Measurements from ENCODE around the gene KIF5C.
A peak's percentile ranks its signal among the peaks of the same experiment; 100 is the strongest.

The KIF5C gene

DNA sequence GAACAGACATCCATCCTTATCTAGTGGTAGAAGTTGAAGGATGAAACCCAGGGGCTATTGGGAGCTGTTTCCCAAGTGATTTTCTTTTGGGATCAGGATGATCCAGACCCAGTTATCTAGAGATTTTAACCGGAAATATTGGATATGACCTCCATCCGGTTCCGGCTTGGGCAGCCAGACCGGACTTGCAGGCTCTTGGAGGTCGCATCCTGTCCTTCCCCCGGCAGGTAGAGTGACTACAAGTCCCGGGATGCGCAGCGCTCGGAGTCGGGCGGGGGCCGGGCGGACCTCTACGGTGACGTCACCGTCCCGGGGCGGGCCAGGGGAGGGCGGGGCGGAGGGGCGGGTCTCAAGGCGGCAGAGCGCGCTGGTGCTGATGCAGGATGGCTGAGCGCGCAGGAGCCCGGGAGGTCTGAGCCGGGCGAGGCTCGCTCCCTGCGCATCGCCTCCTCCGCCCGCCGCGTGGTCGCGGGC is at the start of gene KIF5C:
TSS of gene KIF5C (plus strand) at position 360 of the 474 bp plus-strand sequence. CDS start 391 bp downstream, outside the sequence.
- TF ChIP-seq, protein P1, sequence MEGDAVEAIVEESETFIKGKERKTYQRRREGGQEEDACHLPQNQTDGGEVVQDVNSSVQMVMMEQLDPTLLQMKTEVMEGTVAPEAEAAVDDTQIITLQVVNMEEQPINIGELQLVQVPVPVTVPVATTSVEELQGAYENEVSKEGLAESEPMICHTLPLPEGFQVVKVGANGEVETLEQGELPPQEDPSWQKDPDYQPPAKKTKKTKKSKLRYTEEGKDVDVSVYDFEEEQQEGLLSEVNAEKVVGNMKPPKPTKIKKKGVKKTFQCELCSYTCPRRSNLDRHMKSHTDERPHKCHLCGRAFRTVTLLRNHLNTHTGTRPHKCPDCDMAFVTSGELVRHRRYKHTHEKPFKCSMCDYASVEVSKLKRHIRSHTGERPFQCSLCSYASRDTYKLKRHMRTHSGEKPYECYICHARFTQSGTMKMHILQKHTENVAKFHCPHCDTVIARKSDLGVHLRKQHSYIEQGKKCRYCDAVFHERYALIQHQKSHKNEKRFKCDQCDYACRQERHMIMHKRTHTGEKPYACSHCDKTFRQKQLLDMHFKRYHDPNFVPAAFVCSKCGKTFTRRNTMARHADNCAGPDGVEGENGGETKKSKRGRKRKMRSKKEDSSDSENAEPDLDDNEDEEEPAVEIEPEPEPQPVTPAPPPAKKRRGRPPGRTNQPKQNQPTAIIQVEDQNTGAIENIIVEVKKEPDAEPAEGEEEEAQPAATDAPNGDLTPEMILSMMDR (IDR thresholded peaks at IDR 0.05; ENCODE audit: low read depth, low read length): no peak
- DNase-seq (ENCODE audit: extremely low read depth, low read depth): peak; percentile 34

- no peak for DNase-seq (ENCODE audit: extremely low read depth, low read depth)
- TF ChIP-seq, protein P1 (IDR thresholded peaks at IDR 0.05; ENCODE audit: low read depth, low read length): no peak
These were observed 48.2 kb upstream of the KIF5C start for GRCh38 chr2:148826791-148827190.

- no peak for DNase-seq (ENCODE audit: extremely low read depth, low read depth)
- TF ChIP-seq, protein P1 (IDR thresholded peaks at IDR 0.05; ENCODE audit: low read depth, low read length): no peak
These were observed 46.1 kb upstream of the KIF5C start for GRCh38 chr2:148828941-148829340.

- DNase-seq (ENCODE audit: extremely low read depth, low read depth): no peak
- TF ChIP-seq, protein P1 (IDR thresholded peaks at IDR 0.05; ENCODE audit: low read depth, low read length): no peak
These were observed 45.4 kb upstream of the KIF5C start for GRCh38 chr2:148829618-148830017.

GRCh38 chr2:148832637-148833036 is 42.4 kb upstream of the KIF5C start:
- TF ChIP-seq, protein P1 (IDR thresholded peaks at IDR 0.05; ENCODE audit: low read depth, low read length): no peak
- DNase-seq (ENCODE audit: extremely low read depth, low read depth): no peak

DNA sequence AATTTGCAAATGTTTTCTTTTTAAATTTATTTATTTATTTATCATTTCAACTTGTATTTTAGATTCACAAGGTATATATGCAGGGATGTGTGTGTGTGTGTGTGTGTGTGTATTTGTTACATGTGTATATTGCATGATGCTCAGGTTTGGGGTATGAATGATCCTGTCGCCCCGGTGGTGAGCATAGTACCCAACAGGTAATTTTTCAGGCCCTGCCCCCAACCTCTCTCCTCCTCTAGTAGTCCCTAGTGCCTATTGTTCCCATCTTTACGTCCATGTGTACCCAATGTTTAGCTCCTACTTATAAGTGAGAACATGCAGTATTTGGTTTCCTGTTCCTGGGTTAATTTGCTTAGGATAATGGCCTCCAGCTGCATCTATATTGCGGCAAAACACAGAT is 33.0 kb upstream of the KIF5C start:
- no peak for DNase-seq (ENCODE audit: extremely low read depth, low read depth)
- TF ChIP-seq, protein P1 (IDR thresholded peaks at IDR 0.05; ENCODE audit: low read depth, low read length): no peak

GRCh38 chr2:148848146-148848545 is 26.9 kb upstream of the KIF5C start:
- no peak for DNase-seq (ENCODE audit: extremely low read depth, low read depth)
- TF ChIP-seq, protein P1 (IDR thresholded peaks at IDR 0.05; ENCODE audit: low read depth, low read length): no peak

Measured in AG09319 (cell line).